HepG2 (cell line): ENCODE results near the gene PPP1R9B. TPM values are rescaled to one million over a fixed set of nuclear protein-coding genes. Genes with fewer than 3 reads are reported as not detected.

ENCODE experiments used
- DR1 ChIP-seq: sonication (generic); formaldehyde crosslinking; IDR thresholded peaks from 2 replicates; pipeline ENCODE4 v1.8.0; 2021; ENCODE audit warnings: mild to moderate bottlenecking, missing genetic modification reagents, inconsistent platforms
- HNRNPUL1 ChIP-seq: fragments of 200-400 bp; formaldehyde crosslinking; IDR thresholded peaks from 2 replicates; pipeline ENCODE4 v1.6.1; 2017; ENCODE audit warnings: low read depth, mild to moderate bottlenecking, low read length, moderate library complexity
- JUND ChIP-seq: sonication (generic); formaldehyde crosslinking; IDR thresholded peaks from 2 replicates; pipeline ENCODE4 v1.8.0; 2022; ENCODE audit warnings: mild to moderate bottlenecking, missing genetic modification reagents
- PAWR ChIP-seq: sonication (generic); formaldehyde crosslinking; IDR thresholded peaks from 2 replicates; pipeline ENCODE4 v1.4.0; 2020; ENCODE audit warnings: missing genetic modification reagents, mild to moderate bottlenecking, borderline replicate concordance
- PHB2 ChIP-seq: fragments of 450-650 bp; IDR thresholded peaks from 2 replicates; pipeline ENCODE4 v1.6.1; 2018; ENCODE audit not compliant: partially characterized antibody
- RFX3 ChIP-seq: IDR thresholded peaks from 2 replicates; pipeline ENCODE4 v1.6.1; 2016; ENCODE audit warnings: missing biosample characterization, missing genetic modification reagents
- SOX6 ChIP-seq, 2 experiments: fragments of 450-650 bp in 1 of 2; sonication (generic) in 1 of 2; formaldehyde crosslinking in 1 of 2; IDR thresholded peaks; 2 replicates each; pipeline versions ENCODE4 v1.4.0 to v1.6.1; 2017 to 2020; ENCODE audit warnings: antibody characterized with exemption in 1 of 2, mild to moderate bottlenecking in 1 of 2, missing genetic modification reagents in 1 of 2
- TCF7L2 ChIP-seq: IDR thresholded peaks from 2 replicates; pipeline ENCODE4 v1.6.1; 2011; ENCODE audit warnings: mild to moderate bottlenecking, low read depth, low read length, moderate library complexity
- ZBTB3 ChIP-seq: sonication (generic); formaldehyde crosslinking; IDR thresholded peaks from 2 replicates; pipeline ENCODE4 v1.4.0; 2020; ENCODE audit warnings: low read depth, mild to moderate bottlenecking, moderate library complexity, missing genetic modification reagents, borderline replicate concordance
- ZNF235 ChIP-seq: sonication (generic); formaldehyde crosslinking; IDR thresholded peaks from 2 replicates; pipeline ENCODE4 v1.8.1; 2023; ENCODE audit warnings: mild to moderate bottlenecking, missing genetic modification reagents, borderline replicate concordance
- polyA plus RNA-seq, 8 experiments: library from polyadenylated mRNA; depleted of rRNA in 3 of 8; stranded (reverse) in 7 of 8; unstranded in 1 of 8; fragments of >200 nt; fragmentation: Illumina TruSeq in 4 of 8; extraction: Trizol in 4 of 8; gene quantifications; 2 replicates each; pipeline versions ENCODE4 v1.2.1 to v1.2.3, GENCODE V29; 2011 to 2016; ENCODE audit warnings: low read depth in 4 of 8, missing spikeins in 1 of 8, mixed read lengths in 1 of 8; ENCODE audit not compliant: insufficient read depth in 1 of 8
- total RNA-seq, 5 experiments: library from RNA; depleted of rRNA; stranded (reverse); fragments of >200 nt; fragmentation: Illumina TruSeq; extraction: Trizol; gene quantifications; 2 replicates each; pipeline ENCODE4 v1.2.3, GENCODE V29; 2016; ENCODE audit warnings: low read depth in 1 of 5
- TF ChIP-seq, protein P1 (sequence below): sonication (generic); formaldehyde crosslinking; IDR thresholded peaks from 2 replicates; pipeline ENCODE4 v1.5.1; 2020; ENCODE audit warnings: mild to moderate bottlenecking, moderate library complexity, missing genetic modification reagents
- TF ChIP-seq, protein P2 (sequence below): sonication (generic); formaldehyde crosslinking; conservative IDR thresholded peaks from 2 replicates; pipeline ENCODE4 v1.4.0; 2020; ENCODE audit warnings: missing genetic modification reagents
- TF ChIP-seq, protein P3 (sequence below): sonication (generic); formaldehyde crosslinking; IDR thresholded peaks from 2 replicates; pipeline ENCODE4 v1.4.0; 2020; ENCODE audit warnings: mild to moderate bottlenecking, missing genetic modification reagents
- TF ChIP-seq, protein P4 (sequence below): sonication (generic); formaldehyde crosslinking; IDR thresholded peaks from 2 replicates; pipeline ENCODE4 v1.5.0; 2020; ENCODE audit warnings: mild to moderate bottlenecking, missing genetic modification reagents
- TF ChIP-seq, protein P5 (sequence below): sonication (generic); formaldehyde crosslinking; IDR thresholded peaks from 2 replicates; pipeline ENCODE4 v1.4.0; 2020; ENCODE audit warnings: mild to moderate bottlenecking, missing genetic modification reagents
- TF ChIP-seq, protein P6 (sequence below): sonication (generic); formaldehyde crosslinking; conservative IDR thresholded peaks from 2 replicates; pipeline ENCODE4 v1.8.0; 2022; ENCODE audit warnings: missing genetic modification reagents

The PPP1R9B gene
- total and polyA plus RNA-seq, 2 of the 13 experiments (the other 11 are each of a cell fraction or from before 2014, with no cell fraction given), result 9.4 to 15.8 TPM

DNA sequence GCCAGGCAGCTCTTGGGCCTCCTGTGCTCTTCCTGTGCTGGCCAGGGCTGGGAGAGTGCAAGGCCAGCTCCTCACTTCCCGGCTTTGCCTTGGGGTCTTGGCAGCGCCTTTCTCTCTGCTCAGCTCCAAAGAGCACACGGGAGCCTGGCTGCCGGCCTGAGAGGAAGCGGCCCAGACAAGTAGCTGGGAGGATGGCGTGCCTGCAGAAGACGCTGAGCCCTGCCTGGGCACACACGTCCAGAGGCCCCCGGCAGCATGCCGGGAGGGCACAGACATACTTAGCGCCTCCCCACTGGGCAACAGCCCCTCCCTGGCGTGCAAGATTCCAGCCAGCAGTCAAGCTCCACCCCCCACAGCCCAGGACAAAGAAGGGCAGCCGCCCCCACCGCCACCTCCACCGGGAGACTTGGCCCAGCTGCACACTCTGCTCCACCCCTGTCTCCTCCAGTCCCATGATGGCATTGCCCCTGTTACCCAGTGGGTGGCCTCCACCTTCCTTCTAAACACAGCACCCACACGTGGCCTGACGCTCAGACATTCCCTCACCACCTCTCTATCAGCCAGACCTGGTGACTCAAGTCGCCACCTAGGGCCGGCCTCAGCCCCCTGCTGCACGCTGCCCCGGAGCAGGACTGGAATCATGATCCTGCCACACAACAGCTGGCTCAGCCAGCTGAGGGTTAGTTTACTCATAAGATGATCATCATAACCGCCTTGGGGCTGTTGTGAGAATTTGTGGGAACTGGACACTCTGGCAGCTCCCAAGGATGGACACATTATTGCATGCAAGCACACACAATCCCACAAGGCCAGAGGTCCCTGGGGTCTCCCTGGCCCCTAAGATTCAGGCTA, 27.7 kb upstream of the PPP1R9B start (continued):
- TF ChIP-seq, protein P1, sequence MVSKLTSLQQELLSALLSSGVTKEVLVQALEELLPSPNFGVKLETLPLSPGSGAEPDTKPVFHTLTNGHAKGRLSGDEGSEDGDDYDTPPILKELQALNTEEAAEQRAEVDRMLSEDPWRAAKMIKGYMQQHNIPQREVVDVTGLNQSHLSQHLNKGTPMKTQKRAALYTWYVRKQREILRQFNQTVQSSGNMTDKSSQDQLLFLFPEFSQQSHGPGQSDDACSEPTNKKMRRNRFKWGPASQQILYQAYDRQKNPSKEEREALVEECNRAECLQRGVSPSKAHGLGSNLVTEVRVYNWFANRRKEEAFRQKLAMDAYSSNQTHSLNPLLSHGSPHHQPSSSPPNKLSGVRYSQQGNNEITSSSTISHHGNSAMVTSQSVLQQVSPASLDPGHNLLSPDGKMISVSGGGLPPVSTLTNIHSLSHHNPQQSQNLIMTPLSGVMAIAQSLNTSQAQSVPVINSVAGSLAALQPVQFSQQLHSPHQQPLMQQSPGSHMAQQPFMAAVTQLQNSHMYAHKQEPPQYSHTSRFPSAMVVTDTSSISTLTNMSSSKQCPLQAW, result no peak
- TF ChIP-seq DR1 (no peak), TCF7L2 (no peak), HNRNPUL1 (no peak), PHB2 (no peak), SOX6 (IDR thresholded peaks at IDR 0.05) (no peak), SOX6 (CRISPR knock-in tag; IDR thresholded peaks at IDR 0.05) (peak; percentile 56), ZBTB3 (CRISPR knock-in tag) (no peak), ZNF235 (CRISPR knock-in tag) (no peak; the same call in 1 of the 2 replicates), JUND (CRISPR knock-in tag) (no peak), PAWR (no peak), RFX3 (no peak)
- TF ChIP-seq, protein P2, sequence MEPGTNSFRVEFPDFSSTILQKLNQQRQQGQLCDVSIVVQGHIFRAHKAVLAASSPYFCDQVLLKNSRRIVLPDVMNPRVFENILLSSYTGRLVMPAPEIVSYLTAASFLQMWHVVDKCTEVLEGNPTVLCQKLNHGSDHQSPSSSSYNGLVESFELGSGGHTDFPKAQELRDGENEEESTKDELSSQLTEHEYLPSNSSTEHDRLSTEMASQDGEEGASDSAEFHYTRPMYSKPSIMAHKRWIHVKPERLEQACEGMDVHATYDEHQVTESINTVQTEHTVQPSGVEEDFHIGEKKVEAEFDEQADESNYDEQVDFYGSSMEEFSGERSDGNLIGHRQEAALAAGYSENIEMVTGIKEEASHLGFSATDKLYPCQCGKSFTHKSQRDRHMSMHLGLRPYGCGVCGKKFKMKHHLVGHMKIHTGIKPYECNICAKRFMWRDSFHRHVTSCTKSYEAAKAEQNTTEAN (CRISPR knock-in tag), result no peak
- TF ChIP-seq, protein P3, sequence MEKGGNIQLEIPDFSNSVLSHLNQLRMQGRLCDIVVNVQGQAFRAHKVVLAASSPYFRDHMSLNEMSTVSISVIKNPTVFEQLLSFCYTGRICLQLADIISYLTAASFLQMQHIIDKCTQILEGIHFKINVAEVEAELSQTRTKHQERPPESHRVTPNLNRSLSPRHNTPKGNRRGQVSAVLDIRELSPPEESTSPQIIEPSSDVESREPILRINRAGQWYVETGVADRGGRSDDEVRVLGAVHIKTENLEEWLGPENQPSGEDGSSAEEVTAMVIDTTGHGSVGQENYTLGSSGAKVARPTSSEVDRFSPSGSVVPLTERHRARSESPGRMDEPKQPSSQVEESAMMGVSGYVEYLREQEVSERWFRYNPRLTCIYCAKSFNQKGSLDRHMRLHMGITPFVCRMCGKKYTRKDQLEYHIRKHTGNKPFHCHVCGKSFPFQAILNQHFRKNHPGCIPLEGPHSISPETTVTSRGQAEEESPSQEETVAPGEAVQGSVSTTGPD (CRISPR knock-in tag), result no peak
- TF ChIP-seq, protein P4, sequence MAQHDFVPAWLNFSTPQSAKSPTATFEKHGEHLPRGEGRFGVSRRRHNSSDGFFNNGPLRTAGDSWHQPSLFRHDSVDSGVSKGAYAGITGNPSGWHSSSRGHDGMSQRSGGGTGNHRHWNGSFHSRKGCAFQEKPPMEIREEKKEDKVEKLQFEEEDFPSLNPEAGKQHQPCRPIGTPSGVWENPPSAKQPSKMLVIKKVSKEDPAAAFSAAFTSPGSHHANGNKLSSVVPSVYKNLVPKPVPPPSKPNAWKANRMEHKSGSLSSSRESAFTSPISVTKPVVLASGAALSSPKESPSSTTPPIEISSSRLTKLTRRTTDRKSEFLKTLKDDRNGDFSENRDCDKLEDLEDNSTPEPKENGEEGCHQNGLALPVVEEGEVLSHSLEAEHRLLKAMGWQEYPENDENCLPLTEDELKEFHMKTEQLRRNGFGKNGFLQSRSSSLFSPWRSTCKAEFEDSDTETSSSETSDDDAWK (CRISPR knock-in tag), result no peak
- TF ChIP-seq, protein P5, sequence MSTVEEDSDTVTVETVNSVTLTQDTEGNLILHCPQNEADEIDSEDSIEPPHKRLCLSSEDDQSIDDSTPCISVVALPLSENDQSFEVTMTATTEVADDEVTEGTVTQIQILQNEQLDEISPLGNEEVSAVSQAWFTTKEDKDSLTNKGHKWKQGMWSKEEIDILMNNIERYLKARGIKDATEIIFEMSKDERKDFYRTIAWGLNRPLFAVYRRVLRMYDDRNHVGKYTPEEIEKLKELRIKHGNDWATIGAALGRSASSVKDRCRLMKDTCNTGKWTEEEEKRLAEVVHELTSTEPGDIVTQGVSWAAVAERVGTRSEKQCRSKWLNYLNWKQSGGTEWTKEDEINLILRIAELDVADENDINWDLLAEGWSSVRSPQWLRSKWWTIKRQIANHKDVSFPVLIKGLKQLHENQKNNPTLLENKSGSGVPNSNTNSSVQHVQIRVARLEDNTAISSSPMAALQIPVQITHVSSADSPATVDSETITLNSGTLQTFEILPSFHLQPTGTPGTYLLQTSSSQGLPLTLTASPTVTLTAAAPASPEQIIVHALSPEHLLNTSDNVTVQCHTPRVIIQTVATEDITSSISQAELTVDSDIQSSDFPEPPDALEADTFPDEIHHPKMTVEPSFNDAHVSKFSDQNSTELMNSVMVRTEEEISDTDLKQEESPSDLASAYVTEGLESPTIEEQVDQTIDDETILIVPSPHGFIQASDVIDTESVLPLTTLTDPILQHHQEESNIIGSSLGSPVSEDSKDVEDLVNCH (CRISPR knock-in tag), result no peak
- TF ChIP-seq, protein P6, sequence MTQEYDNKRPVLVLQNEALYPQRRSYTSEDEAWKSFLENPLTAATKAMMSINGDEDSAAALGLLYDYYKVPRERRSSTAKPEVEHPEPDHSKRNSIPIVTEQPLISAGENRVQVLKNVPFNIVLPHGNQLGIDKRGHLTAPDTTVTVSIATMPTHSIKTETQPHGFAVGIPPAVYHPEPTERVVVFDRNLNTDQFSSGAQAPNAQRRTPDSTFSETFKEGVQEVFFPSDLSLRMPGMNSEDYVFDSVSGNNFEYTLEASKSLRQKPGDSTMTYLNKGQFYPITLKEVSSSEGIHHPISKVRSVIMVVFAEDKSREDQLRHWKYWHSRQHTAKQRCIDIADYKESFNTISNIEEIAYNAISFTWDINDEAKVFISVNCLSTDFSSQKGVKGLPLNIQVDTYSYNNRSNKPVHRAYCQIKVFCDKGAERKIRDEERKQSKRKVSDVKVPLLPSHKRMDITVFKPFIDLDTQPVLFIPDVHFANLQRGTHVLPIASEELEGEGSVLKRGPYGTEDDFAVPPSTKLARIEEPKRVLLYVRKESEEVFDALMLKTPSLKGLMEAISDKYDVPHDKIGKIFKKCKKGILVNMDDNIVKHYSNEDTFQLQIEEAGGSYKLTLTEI, result no peak
